ENCODE measurements around the gene MCM9.
A peak's percentile ranks its signal among the peaks of the same experiment; 100 is the strongest.

Gene MCM9

GRCh38 chr6:118934461-118935330 lies at the start of gene MCM9:
TSS of gene MCM9 (minus strand) at chr6:118935159. CDS start at chr6:118931723, 3,436 bp downstream.
- peak; percentile 45 to 86 for DNase-seq

DNA sequence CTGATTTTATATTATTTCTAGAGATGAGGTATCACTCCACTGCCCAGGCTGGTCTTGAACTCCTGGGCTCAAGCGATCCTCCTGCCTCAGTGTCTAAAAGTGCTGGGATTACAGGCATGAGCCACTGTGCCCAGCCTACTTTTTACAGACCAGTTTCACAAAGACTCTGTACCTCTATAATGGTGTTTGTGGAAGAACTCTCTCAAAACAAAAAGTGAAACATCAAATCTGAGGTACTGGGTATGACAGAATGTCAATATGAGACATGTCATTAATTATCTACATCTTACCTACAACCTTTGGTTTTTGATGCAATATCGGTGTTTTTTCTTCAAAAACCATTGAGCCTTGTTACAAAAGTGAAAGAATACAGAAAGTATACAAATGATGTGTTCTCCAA lies 49.4 kb upstream of the MCM9 start:
- DNase-seq: no peak

- no peak for DNase-seq
Measured at GRCh38 chr6:118982575-118982911, 47.6 kb upstream of the MCM9 start.

DNA sequence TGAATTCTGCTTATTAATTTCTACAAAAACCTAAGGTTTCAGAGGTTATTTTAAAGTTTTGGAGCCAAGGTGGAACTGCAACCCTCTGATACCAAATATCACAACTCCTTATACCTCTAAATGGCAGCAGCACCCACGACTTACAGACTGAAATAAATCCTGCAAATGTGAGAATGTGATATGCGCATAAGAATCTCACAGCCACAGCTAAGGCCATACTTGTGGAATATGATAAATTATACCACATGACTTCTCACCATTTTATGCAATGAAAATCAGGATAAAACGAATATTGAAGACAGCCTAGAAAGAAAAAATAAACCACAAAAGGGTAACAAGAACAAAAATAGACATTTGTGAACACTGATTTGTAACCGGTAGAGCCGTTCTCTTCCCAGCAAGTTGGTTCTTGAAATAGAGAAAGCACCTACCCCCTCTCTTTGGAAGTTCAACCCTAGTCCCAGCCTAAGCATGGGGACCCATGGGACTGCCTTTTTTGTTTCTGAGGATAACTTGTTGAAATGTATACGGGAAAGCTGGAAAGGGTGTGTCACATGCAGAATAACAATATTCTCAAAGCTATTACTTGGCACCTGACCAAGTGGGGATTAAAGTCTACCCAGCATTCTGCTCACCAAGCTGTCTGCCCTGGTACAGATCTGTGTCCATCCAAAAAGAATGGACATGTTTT lies 47.1 kb upstream of the MCM9 start:
- DNase-seq: no peak

- no peak for DNase-seq
Measured at GRCh38 chr6:118980063-118980462, 45.1 kb upstream of the MCM9 start.

- no peak for DNase-seq
Measured at GRCh38 chr6:118974790-118975189, 39.8 kb upstream of the MCM9 start.

GRCh38 chr6:118971682-118972081 lies 36.7 kb upstream of the MCM9 start:
- DNase-seq: no peak

- no peak for DNase-seq
Measured at GRCh38 chr6:118970866-118971265, 35.9 kb upstream of the MCM9 start.

DNA sequence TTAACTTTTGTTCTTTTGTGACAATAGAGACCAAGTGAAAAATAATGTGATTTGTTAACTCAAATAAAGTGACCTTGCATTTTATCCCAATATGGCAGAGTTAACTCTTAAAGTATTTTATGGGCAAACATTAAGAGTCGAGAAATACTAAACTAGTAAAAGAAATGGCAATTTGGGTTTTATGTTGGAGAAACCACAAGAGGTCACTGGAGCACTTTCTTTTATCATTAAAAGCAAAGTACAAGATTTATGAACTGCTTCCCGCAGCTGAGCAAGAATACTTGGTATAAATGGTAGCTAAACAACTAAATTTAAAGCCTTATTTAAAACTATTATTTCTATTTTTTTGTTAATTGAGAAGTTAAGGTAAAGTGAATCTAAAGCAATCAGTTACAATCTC lies 33.5 kb upstream of the MCM9 start:
- no peak for DNase-seq

GRCh38 chr6:118967239-118967638 lies 32.3 kb upstream of the MCM9 start:
- no peak for DNase-seq

GRCh38 chr6:118965843-118966370 lies 30.9 kb upstream of the MCM9 start:
- DNase-seq: no peak

- no peak for DNase-seq
Measured at GRCh38 chr6:118965371-118965770, 30.4 kb upstream of the MCM9 start.

DNA sequence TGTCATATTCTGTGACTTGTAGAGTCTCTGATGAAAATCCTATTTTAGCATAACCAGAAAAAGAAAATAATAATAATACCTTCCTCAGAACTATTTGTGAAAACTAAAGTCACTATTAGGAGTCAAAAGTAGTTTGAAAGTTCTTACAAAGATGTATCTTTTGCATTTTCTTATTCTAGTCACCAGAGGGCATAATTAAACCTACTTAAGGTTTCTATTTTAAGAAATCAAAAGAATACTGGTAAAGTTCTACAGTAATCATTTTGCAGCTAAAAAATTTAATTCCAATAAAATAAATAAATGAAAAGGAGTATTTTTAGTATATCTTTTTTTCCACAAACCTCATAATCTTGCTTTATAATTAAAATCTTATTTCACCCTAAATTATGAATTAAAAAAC lies 28.0 kb upstream of the MCM9 start:
- no peak for DNase-seq

- DNase-seq: no peak
Measured at GRCh38 chr6:118959903-118960302, 24.9 kb upstream of the MCM9 start.

GRCh38 chr6:118953391-118953790 lies 18.4 kb upstream of the MCM9 start:
- no peak for DNase-seq

DNA sequence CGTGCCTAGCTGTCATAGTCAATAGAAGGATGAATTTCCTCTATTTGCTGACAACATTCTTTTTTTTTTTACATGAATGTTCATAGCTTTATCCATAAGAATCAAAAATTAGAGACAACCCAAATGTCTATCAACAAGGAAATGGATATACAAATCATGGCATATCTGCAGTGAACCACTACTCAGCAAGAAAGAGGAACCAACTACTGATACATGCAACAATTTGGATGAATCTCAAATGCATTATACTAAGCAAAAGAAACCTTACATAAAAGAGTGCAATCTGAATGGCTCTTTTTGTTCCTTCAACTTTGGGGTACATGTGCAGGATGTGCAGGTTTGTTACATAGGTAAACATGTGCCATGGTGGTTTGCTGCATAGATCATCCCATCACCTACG lies 17.7 kb upstream of the MCM9 start:
- no peak for DNase-seq

GRCh38 chr6:118945217-118945616 lies 10.3 kb upstream of the MCM9 start:
- no peak for DNase-seq

- no peak for DNase-seq
Measured at GRCh38 chr6:118940770-118941169, 5.8 kb upstream of the MCM9 start.

GRCh38 chr6:118939683-118940082 lies 4.7 kb upstream of the MCM9 start:
- DNase-seq: no peak

DNA sequence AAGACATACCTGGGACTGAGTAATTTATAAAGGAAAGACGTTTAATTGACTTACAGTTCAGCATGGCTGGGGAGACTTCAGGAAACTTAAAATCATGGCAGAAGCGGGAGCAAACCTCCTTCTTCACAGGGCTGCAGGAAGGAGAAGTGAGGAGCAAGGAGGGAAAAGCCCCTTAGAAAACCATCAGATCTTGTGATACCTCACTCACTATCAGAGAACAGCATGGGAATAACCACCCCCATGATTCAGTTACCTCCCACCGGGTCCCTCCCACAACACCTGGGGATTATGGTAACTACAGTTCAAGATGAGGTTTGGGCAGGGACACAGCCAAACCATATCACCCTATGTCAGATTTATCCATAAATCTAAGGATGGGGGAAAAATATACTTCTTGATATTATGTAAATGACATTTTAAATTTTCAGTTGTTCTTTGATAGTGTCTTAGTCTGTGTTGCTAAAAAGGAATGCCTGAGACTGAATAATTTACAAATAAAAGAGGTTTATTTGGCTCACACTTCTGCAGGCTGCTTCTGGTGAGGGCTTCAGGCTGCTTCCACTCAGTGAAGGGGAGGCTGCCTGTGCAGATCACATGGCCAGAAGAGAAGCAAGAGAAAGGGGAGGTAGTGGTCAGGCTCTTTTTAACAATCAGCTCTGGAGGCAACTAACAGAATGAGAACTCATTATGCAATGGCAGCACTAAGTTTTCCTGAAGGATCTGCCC lies 1.2 kb upstream of the MCM9 start:
- no peak for DNase-seq

GRCh38 chr6:118935331-118935668 lies 341 bp upstream of the MCM9 start:
- DNase-seq: no peak

GRCh38 chr6:118933855-118934460 lies 1.0 kb downstream of the MCM9 start:
- DNase-seq: no peak

DNA sequence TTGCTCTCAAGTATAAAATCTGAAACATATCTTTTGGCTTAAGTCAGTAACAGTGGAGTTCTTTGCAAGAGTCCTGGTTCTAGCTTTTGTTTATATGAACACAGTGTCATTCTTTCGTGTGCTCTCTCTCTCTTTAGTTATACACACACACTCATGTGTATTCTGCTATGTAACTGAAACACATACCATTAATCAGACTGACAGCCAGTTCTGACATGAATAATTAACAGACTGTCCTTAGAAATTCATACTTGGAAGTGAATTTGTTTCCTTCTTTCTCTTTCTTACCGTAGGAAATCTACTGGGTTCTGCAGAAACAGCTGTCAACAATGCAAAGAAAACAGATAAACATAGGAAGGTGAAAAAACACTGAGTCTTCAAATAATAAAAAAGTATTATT lies 2.5 kb downstream of the MCM9 start:
- no peak for DNase-seq

Measured in NCI-H446 (cell line).